Stimulated activated naive B cell treated with anti-CD40 and anti-IgM and Interleukin-4, amounts not matched to agents 10 μg/mL and 1 μg/mL and 100 μg/mL, for 72 hours (primary cell): Measurements from ENCODE around the gene HNRNPA0.

Experiments used
- ATAC-seq, 2 donors: fragments of 150-1000 bp; cut with Tn5 transposase; replicated peaks; 2 replicates each; pipeline ENCODE4 v1.10.0; 2021; ENCODE audit warnings: moderate library complexity in 1 of 2
- DNase-seq: peaks from one replicate; pipeline ENCODE4 v3.0.0; 2021
- H3K27ac Mint-ChIP-seq: one replicate; pipeline ENCODE4 v1.8.0; 2022; ENCODE audit warnings: mild to moderate bottlenecking, mixed read lengths
- H3K27me3 Mint-ChIP-seq, 2 donors: one replicate each; pipeline ENCODE4 v1.8.0; 2022; ENCODE audit warnings: mixed read lengths in 2 of 2
- H3K36me3 Mint-ChIP-seq, 2 donors: one replicate each; pipeline ENCODE4 v1.8.0; 2022; ENCODE audit warnings: mixed read lengths in 2 of 2, mild to moderate bottlenecking in 1 of 2
- H3K4me1 Mint-ChIP-seq, 2 donors: one replicate each; pipeline ENCODE4 v1.8.0; 2022; ENCODE audit warnings: mixed read lengths in 2 of 2, mild to moderate bottlenecking in 1 of 2
- H3K4me3 Mint-ChIP-seq, 2 donors: one replicate each; pipeline ENCODE4 v1.8.0; 2022; ENCODE audit warnings: mild to moderate bottlenecking in 2 of 2, mixed read lengths in 2 of 2, moderate library complexity in 1 of 2
- H3K9me3 Mint-ChIP-seq, 2 donors: one replicate each; pipeline ENCODE4 v1.8.0; 2022; ENCODE audit warnings: mixed read lengths in 2 of 2, mild to moderate bottlenecking in 1 of 2

Gene HNRNPA0

GRCh38 chr5:137761566-137761965 lies 7.4 kb upstream of the HNRNPA0 start:
- Mint-ChIP-seq H3K27ac (no peak overlapping the region), H3K9me3 (peaks cover 0 to 2% of the 10 kb centered on the region in 2 donors), H3K27me3 (no peaks in the 10 kb centered on the region), H3K36me3 (peaks cover 8 to 12% of the 10 kb centered on the region in 2 donors), H3K4me3 (no peak overlapping the region), H3K4me1 (no peaks in the 10 kb centered on the region)
- no peak for DNase-seq
- ATAC-seq = no peak

GRCh38 chr5:137760719-137761516 lies 6.8 kb upstream of the HNRNPA0 start:
- DNase-seq = no peak
- no peaks in the 10 kb centered on the region for H3K9me3 Mint-ChIP-seq
- no peak overlapping the region for H3K27ac Mint-ChIP-seq
- no peak for ATAC-seq
- H3K27me3 Mint-ChIP-seq = no peaks in the 10 kb centered on the region
- H3K4me3 Mint-ChIP-seq = no peak overlapping the region
- peaks cover 4 to 7% of the 10 kb centered on the region in 2 donors for H3K36me3 Mint-ChIP-seq
- H3K4me1 Mint-ChIP-seq = no peaks in the 10 kb centered on the region

- DNase-seq (no peak), ATAC-seq (no peak)
- no peaks in the 10 kb centered on the region for H3K27me3 Mint-ChIP-seq
- H3K9me3 Mint-ChIP-seq = no peaks in the 10 kb centered on the region
- no peaks in the 10 kb centered on the region for H3K4me1 Mint-ChIP-seq
- no peak overlapping the region for H3K4me3 Mint-ChIP-seq
- peaks cover 0 to under 1% of the 10 kb centered on the region in 2 donors for H3K36me3 Mint-ChIP-seq
- no peak overlapping the region for H3K27ac Mint-ChIP-seq
Observed at GRCh38 chr5:137760294-137760693, 6.1 kb upstream of the HNRNPA0 start.

DNA sequence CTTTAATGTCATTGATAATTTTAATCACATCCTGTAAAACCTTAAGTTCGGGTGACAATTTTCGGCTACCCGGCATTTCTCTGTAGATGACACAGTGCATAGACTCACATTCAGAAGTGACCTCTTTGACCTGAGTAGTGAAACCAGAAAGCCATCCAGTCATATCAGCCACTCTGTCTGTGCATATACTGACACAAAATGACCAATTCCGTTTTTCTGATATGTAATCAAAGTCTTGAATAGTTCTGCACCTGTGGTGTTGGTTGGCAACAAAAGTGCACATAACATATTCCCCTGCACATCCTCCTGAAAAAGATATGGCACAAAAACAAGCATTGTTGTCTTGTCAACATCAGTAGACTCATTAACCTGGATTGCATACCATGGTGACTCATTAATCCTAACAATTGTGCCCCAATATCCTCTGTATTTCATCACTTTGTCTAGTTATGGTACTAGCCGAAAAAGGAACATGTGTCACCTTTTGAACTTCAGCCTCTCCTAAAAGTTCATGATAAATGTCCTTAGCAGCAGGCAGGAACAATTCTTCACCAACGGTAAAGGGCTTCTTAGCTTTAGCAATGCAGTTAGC lies 4.6 kb upstream of the HNRNPA0 start:
- no peaks in the 10 kb centered on the region for H3K27me3 Mint-ChIP-seq
- H3K27ac Mint-ChIP-seq = no peak overlapping the region
- H3K36me3 Mint-ChIP-seq = peaks cover 0 to 2% of the 10 kb centered on the region in 2 donors
- DNase-seq (no peak), ATAC-seq (no peak)
- no peaks in the 10 kb centered on the region for H3K9me3 Mint-ChIP-seq
- H3K4me1 Mint-ChIP-seq = peaks cover 0 to 2% of the 10 kb centered on the region in 2 donors
- H3K4me3 Mint-ChIP-seq = no peak overlapping the region

DNA sequence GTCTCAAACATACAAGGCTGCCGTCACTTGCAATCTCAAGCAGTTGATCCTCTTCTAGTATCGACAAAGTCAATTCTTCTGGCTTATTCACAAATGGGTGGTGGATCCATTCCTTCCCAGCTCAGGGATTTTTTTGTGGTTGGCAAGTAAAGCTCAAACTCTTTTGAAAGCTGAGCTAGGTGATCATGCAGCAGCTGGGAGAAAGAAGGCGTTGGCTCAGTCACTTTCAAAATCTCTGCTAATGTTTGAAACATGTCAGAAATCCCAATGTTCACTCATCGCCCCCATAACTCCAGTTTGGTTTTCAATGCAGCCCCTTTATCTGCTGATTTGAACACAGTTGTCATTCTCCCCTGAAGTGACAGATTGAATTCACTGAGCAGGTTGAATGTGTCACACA lies 4.0 kb upstream of the HNRNPA0 start:
- Mint-ChIP-seq H3K27me3 (no peaks in the 10 kb centered on the region), H3K36me3 (peaks cover 5 to 8% of the 10 kb centered on the region in 2 donors), H3K4me3 (no peak overlapping the region), H3K4me1 (peaks cover 0 to 2% of the 10 kb centered on the region in 2 donors), H3K9me3 (no peaks in the 10 kb centered on the region), H3K27ac (no peak overlapping the region)
- DNase-seq (no peak), ATAC-seq (no peak)

GRCh38 chr5:137757634-137758033 lies 3.5 kb upstream of the HNRNPA0 start:
- no peak for DNase-seq
- no peak for ATAC-seq
- peaks cover 10 to 13% of the 10 kb centered on the region in 2 donors for H3K36me3 Mint-ChIP-seq
- H3K27ac Mint-ChIP-seq = no peak overlapping the region
- no peaks in the 10 kb centered on the region for H3K27me3 Mint-ChIP-seq
- no peak overlapping the region for H3K4me3 Mint-ChIP-seq
- peaks cover 0 to 2% of the 10 kb centered on the region in 2 donors for H3K4me1 Mint-ChIP-seq
- H3K9me3 Mint-ChIP-seq = no peaks in the 10 kb centered on the region

DNA sequence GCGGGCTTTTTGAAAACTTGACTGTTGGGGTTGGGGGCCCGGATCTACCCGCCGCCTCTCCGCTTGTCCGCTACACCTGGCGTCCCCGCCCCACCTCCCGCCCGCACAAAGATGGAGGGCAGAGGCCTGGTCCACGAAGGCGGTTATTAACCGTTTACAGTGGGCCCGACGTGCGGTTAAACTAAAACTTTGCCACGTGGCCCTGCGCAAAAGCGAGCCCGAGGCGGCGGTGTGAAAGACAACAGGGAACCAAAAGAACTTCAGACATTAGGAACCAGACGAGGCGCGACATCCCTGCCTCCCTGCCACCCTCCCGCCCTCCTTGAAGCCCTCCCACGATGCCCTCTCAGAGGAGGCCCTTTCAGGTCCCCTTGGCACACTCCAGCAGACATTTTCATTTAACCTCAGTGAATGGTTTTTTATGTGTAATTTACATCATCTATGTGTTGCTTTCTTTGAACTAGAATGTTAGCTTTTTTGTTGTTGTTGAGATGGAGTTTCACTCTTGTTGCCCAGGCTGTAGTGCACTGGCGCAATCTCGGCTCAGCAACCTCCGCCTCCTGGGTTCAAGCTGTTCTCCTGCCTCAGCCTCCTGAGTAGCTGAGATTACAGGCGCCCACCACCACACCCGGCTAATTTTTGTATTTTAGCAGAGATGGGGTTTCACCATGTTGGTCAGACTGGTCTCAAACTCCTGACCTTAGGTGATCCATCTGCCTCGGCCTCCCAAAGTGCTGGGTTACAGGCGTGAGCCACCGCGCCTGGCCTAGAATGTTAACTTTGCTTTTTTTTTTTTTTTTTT lies 999 bp upstream of the HNRNPA0 start:
- Mint-ChIP-seq H3K4me3 (peak overlapping the region; percentile 93 to 95), H3K27me3 (no peaks in the 10 kb centered on the region), H3K9me3 (no peaks in the 10 kb centered on the region), H3K4me1 (peaks cover 9 to 18% of the 10 kb centered on the region in 2 donors), H3K36me3 (peaks cover 24 to 33% of the 10 kb centered on the region in 2 donors), H3K27ac (peak overlapping the region; percentile 100)
- ATAC-seq = peak; percentile 41 to 43
- no peak for DNase-seq

DNA sequence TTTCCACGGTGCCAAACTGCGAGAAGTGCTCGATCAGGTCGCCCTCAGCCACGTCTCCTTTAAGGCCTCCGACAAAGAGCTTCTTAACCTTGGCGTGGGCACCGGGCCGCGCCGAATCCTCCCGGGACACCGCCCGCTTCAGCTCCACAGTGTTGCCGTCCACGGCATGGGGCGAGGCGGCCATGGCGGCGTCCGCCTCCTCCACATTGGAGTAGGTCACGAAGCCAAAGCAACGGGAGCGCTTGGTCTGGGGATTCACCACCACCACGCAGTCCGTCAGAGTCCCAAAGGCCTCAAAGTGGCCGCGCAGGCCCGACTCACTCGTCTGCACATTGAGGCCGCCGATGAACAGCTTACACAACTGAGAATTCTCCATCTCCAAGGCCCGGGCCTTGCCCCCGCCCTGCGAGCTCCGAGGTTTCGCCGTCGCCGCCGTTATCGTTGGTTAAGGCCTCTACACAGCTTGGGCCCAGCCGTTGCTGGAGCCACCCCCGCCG lies 424 bp downstream of the HNRNPA0 start:
- H3K4me3 Mint-ChIP-seq = peak overlapping the region; percentile 93 to 95

DNA sequence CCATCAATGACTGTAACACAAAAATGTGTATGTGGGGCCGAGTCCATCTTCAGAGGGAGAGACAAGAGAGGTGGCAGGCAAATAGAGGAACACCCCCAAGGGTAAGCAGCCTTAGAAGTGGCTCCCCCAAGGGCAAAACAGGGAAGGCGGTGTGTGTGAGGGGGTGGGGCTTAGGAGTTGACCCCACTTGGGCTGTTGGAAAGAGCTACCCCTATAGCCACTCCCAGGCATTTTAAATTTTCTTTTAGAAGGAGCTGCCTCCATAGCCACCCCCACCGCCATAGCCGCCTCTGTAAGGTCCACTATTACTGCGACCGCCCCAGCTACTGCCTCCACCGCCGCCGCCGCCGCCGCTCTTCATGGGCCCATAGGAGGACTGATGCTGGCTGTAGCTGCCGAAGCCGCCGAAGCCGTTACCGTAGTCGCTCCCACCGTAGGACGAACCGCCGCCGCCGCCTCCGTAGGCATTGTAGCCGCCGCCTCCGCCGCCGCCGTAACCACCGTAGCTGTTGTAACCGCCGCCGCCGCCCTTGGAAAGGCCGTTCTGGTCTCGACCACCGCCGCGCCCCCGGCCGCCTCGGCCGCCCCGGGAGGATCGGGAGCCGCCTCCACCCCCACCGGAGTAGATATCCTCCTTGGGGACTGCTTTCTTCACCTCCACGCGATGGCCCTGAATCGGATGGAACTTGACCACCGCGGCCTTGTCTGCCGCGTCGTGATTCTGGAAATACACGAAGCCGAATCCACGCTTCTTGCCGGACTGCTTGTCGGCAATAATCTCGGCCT lies 1.1 kb downstream of the HNRNPA0 start:
- peaks cover 24 to 33% of the 10 kb centered on the region in 2 donors for H3K36me3 Mint-ChIP-seq
- H3K27ac Mint-ChIP-seq = peak overlapping the region; percentile 100
- no peaks in the 10 kb centered on the region for H3K9me3 Mint-ChIP-seq
- H3K4me3 Mint-ChIP-seq = peak overlapping the region; percentile 93 to 95
- ATAC-seq = no peak
- H3K4me1 Mint-ChIP-seq = peaks cover 9 to 19% of the 10 kb centered on the region in 2 donors
- DNase-seq = peak; percentile 9
- no peaks in the 10 kb centered on the region for H3K27me3 Mint-ChIP-seq

More for the DNA sequence above, 424 bp downstream of the HNRNPA0 start:
- peak overlapping the region; percentile 100 for H3K27ac Mint-ChIP-seq
- peak; percentile 16 to 24 for ATAC-seq
- no peaks in the 10 kb centered on the region for H3K27me3 Mint-ChIP-seq
- no peaks in the 10 kb centered on the region for H3K9me3 Mint-ChIP-seq
- peaks cover 9 to 19% of the 10 kb centered on the region in 2 donors for H3K4me1 Mint-ChIP-seq
- H3K36me3 Mint-ChIP-seq = peaks cover 24 to 33% of the 10 kb centered on the region in 2 donors
- peak; percentile 44 for DNase-seq

DNA sequence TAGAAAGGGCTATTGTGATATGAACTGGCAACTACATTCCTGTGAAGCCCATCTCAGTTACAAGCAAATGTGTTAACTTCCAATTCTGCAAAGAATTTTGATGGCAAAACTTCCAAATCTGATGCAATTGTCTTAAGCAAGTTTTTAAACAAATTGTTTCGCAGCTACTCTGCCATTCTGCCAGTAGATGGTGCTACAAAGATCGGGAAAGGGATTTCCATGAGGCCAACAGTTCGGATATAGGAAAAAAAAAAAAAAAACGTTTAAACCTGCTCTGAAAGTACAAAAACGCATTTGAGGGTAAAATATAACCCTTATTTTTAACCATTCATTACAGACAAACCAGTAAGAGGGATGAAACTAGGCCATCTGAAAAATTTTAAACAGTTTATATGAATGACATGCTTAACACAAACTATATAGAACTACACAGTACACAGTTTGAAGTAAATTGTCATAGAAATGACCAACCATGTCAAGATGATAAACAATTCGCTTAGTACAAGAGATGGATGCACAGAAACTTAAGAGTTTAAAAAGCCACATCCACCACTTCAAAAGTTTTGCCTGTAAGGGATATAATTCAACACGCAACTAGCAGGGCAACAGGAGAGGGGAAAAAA lies 2.2 kb downstream of the HNRNPA0 start:
- DNase-seq = no peak
- H3K9me3 Mint-ChIP-seq = no peaks in the 10 kb centered on the region
- peak overlapping the region; percentile 59 for H3K27ac Mint-ChIP-seq
- ATAC-seq = no peak
- peaks cover 9 to 19% of the 10 kb centered on the region in 2 donors for H3K4me1 Mint-ChIP-seq
- peak overlapping the region; percentile 83 to 93 for H3K4me3 Mint-ChIP-seq
- no peaks in the 10 kb centered on the region for H3K27me3 Mint-ChIP-seq
- peaks cover 24 to 33% of the 10 kb centered on the region in 2 donors for H3K36me3 Mint-ChIP-seq

GRCh38 chr5:137750436-137750835 lies 3.7 kb downstream of the HNRNPA0 start:
- H3K27ac Mint-ChIP-seq = no peak overlapping the region
- no peaks in the 10 kb centered on the region for H3K9me3 Mint-ChIP-seq
- no peak overlapping the region for H3K4me3 Mint-ChIP-seq
- ATAC-seq (no peak), DNase-seq (no peak)
- peaks cover 24 to 33% of the 10 kb centered on the region in 2 donors for H3K36me3 Mint-ChIP-seq
- no peaks in the 10 kb centered on the region for H3K27me3 Mint-ChIP-seq
- peaks cover 9 to 19% of the 10 kb centered on the region in 2 donors for H3K4me1 Mint-ChIP-seq

DNA sequence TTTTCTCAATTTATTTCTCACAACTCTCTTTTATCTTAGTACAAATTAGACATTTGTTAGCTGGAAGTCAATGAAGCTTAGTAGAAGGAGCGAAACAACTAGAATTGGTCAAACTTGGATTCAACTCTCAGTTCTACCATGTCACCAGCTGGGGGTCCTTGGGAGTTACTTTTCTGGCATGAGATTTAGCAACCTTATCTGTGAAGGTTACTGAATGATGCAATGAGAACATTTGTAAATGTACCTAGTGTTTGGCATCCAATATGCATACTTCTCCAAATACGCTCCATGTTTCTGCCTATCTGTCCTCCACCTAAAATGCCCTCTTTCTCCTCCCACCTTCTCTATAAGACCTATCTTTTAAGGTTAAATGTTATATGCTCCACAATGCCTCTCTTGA lies 6.3 kb downstream of the HNRNPA0 start:
- H3K27me3 Mint-ChIP-seq = no peaks in the 10 kb centered on the region
- DNase-seq (no peak), ATAC-seq (no peak)
- H3K9me3 Mint-ChIP-seq = no peaks in the 10 kb centered on the region
- peaks cover 8 to 19% of the 10 kb centered on the region in 2 donors for H3K4me1 Mint-ChIP-seq
- no peak overlapping the region for H3K4me3 Mint-ChIP-seq
- no peak overlapping the region for H3K27ac Mint-ChIP-seq
- peaks cover 17 to 22% of the 10 kb centered on the region in 2 donors for H3K36me3 Mint-ChIP-seq

- Mint-ChIP-seq H3K4me3 (no peak overlapping the region), H3K27me3 (no peaks in the 10 kb centered on the region), H3K27ac (no peak overlapping the region), H3K36me3 (no peaks in the 10 kb centered on the region), H3K9me3 (no peaks in the 10 kb centered on the region), H3K4me1 (no peaks in the 10 kb centered on the region)
- DNase-seq (peak; percentile 29), ATAC-seq (peak; percentile 82 to 88)
Observed at GRCh38 chr5:137743031-137743640, 11.0 kb downstream of the HNRNPA0 start.
